GM12874 (cell line): Measurements from ENCODE around the gene CIPC.

Source experiments
- CTCF ChIP-seq: IDR thresholded peaks from 2 replicates; pipeline ENCODE4 v1.5.1; 2011; ENCODE audit warnings: low read depth, mild to moderate bottlenecking, control low read depth, low read length, moderate library complexity; ENCODE audit not compliant: insufficient read depth

CIPC gene

GRCh38 chr14:77158175-77158881 lies 60.3 kb downstream of the CIPC start:
- no peak for TF ChIP-seq CTCF

- TF ChIP-seq CTCF = no peak
These were observed 60.8 kb downstream of the CIPC start for GRCh38 chr14:77158882-77159255.

- TF ChIP-seq CTCF = no peak
These were observed 63.0 kb downstream of the CIPC start for GRCh38 chr14:77161011-77161410.
